Stimulated activated effector memory CD8-positive, alpha-beta T cell treated with anti-CD3 and anti-CD28 coated beads, Interleukin-12 subunit alpha, Interleukin-12 subunit beta, amount 100 ng/mL, for 72 hours (primary cell): ENCODE data around the gene TMEM107.

ENCODE experiments used
- ATAC-seq: fragments of 150-1000 bp; cut with Tn5 transposase; 2 replicates; pipeline ENCODE4 v1.10.0; 2021
- DNase-seq, 2 donors: peaks; one replicate each; pipeline ENCODE4 v3.0.0; 2021 to 2022; ENCODE audit warnings: low spot score in 2 of 2
- H3K27ac Mint-ChIP-seq: one replicate; pipeline ENCODE4 v1.8.0; 2022; ENCODE audit warnings: mild to moderate bottlenecking, mixed read lengths
- H3K36me3 Mint-ChIP-seq: one replicate; pipeline ENCODE4 v1.8.0; 2022; ENCODE audit warnings: mild to moderate bottlenecking, mixed read lengths
- H3K4me1 Mint-ChIP-seq: one replicate; pipeline ENCODE4 v1.8.0; 2022; ENCODE audit warnings: mixed read lengths
- H3K4me3 Mint-ChIP-seq: one replicate; pipeline ENCODE4 v1.8.0; 2022; ENCODE audit warnings: mild to moderate bottlenecking, mixed read lengths
- H3K9me3 Mint-ChIP-seq: one replicate; pipeline ENCODE4 v1.8.0; 2022; ENCODE audit warnings: mixed read lengths

Gene TMEM107

DNA sequence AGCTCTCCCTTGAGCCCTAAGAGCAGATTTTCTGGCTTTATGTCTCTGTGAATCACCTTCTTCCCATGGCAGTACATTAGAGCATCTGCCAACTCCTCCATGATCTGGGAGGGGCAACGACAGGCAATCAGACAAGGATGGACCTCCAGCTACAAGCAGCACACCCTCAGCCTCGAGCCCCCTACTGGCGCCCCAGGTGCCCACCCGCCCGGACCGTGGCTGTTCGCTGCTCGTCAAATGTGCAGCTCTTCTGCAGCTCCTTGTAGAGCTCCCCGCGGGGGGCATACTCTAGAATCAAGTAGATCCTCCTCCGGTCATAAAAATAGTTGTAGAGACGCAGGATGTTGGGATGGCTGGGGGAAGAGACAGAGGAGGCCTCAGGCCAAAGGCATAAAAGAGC is 30.4 kb upstream of the TMEM107 start:
- Mint-ChIP-seq H3K36me3 (peaks cover 83% of the 10 kb centered on the region), H3K4me3 (no peak overlapping the region), H3K9me3 (no peaks in the 10 kb centered on the region), H3K27ac (peak overlapping the region; percentile 69), H3K4me1 (peaks cover 39% of the 10 kb centered on the region)
- ATAC-seq, result no peak
- DNase-seq, result no peak

DNA sequence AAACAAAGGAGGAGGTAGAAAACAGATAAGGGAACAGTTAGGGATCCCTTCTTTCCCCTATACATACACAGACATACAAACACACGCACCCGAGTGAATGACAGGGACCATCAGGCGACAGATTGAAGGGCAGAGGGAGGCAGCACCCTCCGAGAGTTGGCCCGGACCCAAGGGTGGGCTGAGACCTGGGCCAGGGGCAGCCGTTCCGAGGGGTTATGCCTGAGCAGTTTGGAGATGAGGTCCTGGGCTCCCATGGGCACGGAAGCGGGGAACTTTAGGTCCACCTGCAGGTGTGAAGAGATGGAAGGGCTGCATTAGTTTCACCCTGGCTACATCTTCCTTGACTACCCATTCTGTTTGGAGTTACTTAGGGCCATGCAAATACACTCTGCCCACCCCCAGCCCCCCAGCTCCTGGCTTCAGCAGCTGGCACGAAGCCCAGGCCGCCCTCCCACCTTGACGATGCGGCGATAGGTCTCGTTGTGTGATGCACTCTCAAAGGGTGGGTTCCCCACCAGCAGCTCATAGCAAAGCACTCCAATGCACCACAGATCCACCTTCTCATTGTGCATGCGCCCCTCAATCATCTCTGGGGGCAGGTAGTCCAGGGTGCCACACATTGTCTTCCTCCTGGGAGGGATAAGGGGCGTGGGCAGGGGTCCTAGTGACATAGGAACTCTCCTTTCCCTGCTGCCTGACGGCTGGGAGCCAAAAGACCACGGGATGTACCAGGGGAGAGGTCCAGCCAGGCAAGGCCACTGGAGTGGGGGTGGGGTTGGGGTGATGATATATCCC is 28.8 kb upstream of the TMEM107 start:
- DNase-seq, result no peak
- H3K27ac Mint-ChIP-seq, result peak overlapping the region; percentile 27
- peaks cover 78% of the 10 kb centered on the region for H3K36me3 Mint-ChIP-seq
- H3K4me1 Mint-ChIP-seq, result peaks cover 28% of the 10 kb centered on the region
- ATAC-seq, result no peak
- H3K9me3 Mint-ChIP-seq, result no peaks in the 10 kb centered on the region
- no peak overlapping the region for H3K4me3 Mint-ChIP-seq

DNA sequence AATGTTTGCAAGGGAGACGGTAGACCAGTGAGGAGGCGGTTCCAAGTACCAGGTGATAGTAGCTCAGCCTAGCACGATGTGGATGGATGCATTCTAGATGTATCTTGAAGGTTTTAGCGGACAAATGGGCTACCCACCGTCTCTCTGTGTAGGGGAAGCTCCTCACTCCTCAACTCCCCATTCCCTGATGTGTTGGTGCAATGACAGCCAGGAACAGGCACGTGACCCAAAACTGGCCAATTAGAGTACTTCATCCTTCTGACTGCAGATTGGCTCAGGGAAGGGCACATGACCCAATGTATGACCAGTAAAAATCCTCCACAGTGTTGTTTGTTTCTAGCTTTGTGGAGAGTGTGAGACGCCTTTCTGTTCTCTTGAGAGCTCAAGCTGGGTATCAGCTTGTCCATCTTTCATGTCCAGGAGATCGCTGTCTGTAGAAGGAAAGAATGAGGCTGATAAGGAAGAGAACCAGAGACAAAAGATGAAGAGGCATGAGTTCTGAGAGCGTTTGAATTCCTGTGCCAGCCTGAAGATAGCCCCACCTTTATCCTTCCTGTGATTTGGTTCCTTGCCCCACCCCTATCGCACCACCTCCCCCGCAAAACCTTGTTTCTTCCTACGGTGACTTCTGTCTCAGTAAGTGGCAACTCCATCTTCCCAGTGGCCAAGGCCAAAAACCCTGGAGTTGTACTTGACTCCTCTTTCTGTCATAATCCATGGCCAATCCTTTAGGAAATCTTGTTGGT is 16.1 kb upstream of the TMEM107 start:
- DNase-seq (peak in 1 of 2 donors; percentile 82), ATAC-seq (peak; percentile 52)
- no peaks in the 10 kb centered on the region for H3K9me3 Mint-ChIP-seq
- H3K27ac Mint-ChIP-seq, result no peak overlapping the region
- peaks cover 23% of the 10 kb centered on the region for H3K4me1 Mint-ChIP-seq
- H3K36me3 Mint-ChIP-seq, result no peaks in the 10 kb centered on the region
- no peak overlapping the region for H3K4me3 Mint-ChIP-seq

DNA sequence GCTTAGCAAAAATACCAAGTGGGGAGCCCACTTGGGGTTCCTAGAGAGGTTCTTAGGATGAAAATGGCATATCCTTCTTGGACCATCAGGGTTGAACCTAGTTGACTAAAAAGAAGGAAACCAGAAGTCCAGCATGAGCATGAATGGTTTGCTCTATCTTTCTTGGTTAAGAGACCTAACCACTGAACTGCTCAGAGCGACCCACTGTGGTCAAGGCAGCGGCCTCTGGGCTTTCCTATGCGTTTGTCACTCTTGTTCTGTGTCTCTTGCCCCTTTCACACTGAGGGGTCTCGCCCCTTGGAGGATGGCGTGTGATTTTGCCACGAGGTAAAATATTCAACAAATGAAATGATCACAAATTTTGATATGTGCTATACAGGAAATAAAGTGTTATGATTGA is 14.3 kb upstream of the TMEM107 start:
- no peaks in the 10 kb centered on the region for H3K9me3 Mint-ChIP-seq
- peaks cover 12% of the 10 kb centered on the region for H3K4me1 Mint-ChIP-seq
- H3K4me3 Mint-ChIP-seq, result no peak overlapping the region
- no peaks in the 10 kb centered on the region for H3K36me3 Mint-ChIP-seq
- no peak overlapping the region for H3K27ac Mint-ChIP-seq
- DNase-seq (no peak), ATAC-seq (no peak)

DNA sequence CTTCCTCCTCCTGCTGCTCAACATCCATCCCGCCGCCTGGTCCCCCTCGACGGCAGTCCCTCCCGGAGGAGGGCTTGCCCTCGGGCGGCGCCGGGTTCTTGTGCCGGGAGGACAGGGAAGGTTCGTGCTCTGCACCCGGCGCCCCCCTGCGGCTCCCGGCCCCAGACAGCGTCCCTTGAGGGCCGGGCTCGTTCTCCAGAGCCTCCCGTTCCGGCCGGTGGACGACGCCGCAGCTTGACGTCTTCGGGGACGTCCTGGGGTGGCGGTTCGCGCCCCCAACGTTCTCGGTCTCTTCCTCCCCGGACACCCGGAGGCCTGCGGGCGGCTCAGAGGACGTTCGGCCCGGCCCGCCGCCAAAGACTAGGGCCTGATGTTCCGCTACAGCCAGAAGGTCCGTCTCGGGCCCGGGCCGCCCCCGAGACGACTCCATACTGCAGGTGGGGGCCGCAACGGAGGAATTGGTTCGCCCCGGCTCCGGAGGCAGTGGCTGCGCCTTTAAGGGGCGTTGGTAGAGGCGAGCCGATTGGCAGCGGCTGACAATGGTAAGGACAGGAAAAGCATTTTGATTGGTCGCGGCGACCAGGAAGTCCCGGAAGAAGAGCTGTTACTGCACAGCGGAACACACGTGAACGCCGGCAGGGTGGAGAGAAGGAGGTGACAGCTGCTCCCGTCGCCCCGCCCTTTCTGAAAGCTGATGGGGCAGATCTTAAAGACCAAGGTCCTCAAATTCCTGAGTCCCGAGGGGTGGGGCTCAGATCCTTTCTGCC is 13.7 kb upstream of the TMEM107 start, which contains the start of gene BORCS6:
Gene BORCS6 (minus strand): TSS at position 470 of the 767 bp plus-strand sequence. CDS start 40 bp downstream, at position 430.
- H3K9me3 Mint-ChIP-seq, result no peaks in the 10 kb centered on the region
- H3K4me1 Mint-ChIP-seq, result peaks cover 12% of the 10 kb centered on the region
- no peak within 1 kb of the TSS for H3K4me3 Mint-ChIP-seq
- DNase-seq, result peak; percentile 78 to 96
- H3K36me3 Mint-ChIP-seq, result no peaks in the 10 kb centered on the region
- ATAC-seq, result peak; percentile 77
- no peak within 1 kb of the TSS for H3K27ac Mint-ChIP-seq

DNA sequence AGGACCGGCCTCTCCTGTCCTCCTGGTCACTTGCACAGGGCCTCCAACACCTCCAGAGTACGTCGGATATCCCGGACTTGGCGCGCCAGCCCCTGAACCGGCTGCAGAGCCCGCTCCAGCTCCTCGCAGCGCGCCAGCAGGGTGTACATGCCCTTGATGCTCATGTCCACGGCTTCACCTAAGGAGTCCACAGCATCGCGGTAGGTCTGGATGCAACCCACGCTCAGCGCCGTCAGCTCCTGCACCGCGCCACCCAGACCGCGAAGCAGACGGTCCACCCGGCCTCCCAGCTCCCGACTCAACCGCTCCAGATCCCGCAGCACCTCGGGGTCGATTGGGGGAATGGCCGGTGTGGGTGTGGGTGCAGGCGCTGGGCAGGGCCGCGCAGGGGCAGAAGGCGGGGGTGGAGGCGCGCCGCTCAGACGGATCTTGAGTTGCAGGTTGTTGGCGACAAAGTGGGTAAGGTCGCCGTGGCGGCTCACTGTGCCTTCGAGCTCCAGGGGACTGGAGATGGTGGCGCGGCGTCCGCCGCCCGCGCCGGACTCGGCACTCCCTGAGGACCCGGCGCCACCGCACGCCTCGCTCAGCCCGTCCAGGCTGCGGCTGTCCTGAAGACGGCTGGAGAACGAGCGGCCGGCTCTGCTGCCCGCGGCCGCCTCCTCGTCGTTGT is 13.0 kb upstream of the TMEM107 start:
- Mint-ChIP-seq H3K4me1 (peaks cover 14% of the 10 kb centered on the region), H3K27ac (no peak overlapping the region), H3K4me3 (no peak overlapping the region), H3K36me3 (no peaks in the 10 kb centered on the region), H3K9me3 (no peaks in the 10 kb centered on the region)
- ATAC-seq, result no peak
- DNase-seq, result no peak

DNA sequence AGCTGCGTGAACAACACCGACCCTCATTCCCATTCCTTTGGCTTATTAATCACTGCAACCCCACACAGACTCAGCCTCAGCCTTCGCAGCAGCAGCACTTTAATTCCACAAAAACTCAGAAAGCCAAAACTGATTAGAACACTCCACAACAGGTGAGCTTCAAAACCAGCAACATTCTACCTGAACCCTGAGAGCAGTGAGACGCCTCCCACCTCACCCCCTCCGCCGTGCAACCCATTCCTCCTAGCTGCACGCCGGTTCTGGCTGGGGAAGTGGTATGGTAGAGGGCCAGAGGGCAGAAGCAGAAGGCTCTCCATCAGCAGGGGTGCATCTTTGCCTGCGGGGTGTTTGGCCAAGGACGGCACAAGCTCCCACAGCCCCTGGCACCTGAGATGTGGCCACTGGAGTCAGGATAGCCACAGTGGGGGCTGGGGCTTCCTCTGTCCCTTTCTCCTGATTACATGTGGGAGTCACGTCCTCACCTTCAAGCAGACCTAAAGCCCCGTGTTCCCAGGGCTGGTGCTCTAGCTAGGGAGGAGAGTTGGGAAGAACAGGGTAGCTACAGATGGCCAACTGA is 12.2 kb upstream of the TMEM107 start:
- Mint-ChIP-seq H3K4me3 (no peak overlapping the region), H3K27ac (no peak overlapping the region), H3K9me3 (no peaks in the 10 kb centered on the region), H3K4me1 (peaks cover 20% of the 10 kb centered on the region), H3K36me3 (peaks cover 6% of the 10 kb centered on the region)
- ATAC-seq (no peak), DNase-seq (no peak)

DNA sequence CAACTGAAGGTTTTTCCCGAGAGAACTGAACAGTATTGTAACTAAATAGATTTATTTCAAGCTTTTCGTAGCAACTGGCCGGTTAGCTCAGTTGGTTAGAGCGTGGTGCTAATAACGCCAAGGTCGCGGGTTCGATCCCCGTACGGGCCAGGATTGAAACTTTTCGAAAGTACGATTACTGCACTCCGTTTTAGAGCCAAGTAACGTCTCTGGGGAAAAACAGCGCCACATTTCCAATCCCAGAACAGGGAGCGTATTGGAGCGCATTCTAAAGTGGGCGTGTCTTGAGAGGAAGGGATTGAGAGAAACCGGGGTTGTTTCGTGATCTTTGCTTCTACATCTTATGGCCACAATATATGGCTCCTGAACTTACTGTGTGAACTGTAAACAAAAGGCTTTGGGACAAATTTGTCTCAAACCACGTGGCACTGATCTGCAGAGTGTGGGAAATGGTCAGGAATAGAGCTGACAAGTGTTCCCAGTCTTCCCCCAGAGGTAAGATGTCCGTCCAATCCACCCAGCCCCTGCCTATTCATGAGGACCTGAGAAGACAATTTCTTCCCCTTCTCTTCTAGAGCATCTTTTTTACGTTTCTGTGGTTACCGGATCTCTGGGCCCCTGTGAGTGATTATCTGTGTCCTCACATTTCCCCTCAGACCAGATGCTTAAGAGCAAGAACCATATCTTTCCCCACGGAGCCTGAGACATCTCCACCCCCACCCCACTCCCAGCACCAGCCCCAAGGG is 11.5 kb upstream of the TMEM107 start:
- peak; percentile 85 to 97 for DNase-seq
- Mint-ChIP-seq H3K27ac (no peak overlapping the region), H3K4me1 (peaks cover 20% of the 10 kb centered on the region), H3K4me3 (no peak overlapping the region), H3K9me3 (no peaks in the 10 kb centered on the region), H3K36me3 (peaks cover 6% of the 10 kb centered on the region)
- ATAC-seq, result peak; percentile 43

DNA sequence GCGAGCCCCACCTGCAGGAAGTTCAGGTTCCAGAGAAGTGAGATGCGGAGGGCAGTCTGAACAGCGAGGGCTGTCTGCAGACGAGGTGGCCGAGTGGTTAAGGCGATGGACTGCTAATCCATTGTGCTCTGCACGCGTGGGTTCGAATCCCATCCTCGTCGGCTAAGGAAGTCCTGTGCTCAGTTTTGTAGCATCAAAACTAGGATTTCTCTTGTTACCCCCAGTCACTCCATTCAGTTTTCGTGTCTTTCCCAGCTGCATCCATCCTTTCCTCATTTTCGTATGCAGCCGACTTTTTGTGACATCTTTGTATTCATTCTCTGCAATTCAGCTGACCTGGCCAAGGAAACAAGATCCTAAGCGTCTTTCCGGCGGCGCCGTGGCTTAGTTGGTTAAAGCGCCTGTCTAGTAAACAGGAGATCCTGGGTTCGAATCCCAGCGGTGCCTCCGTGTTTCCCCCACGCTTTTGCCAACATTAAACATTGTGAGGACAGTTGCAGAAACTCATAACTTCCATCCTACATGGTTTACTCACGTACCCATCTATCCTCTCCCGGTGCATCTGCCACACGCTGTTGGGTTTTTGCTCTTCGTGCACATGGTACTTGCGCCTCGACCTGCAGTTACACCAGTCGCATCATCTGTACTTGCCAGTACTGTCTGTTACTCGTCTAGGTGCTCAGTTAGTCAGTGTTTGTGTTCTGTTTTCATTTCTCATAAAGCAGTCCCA is 10.8 kb upstream of the TMEM107 start:
- Mint-ChIP-seq H3K36me3 (peaks cover 6% of the 10 kb centered on the region), H3K27ac (no peak overlapping the region), H3K4me1 (peaks cover 20% of the 10 kb centered on the region), H3K4me3 (no peak overlapping the region), H3K9me3 (no peaks in the 10 kb centered on the region)
- peak; percentile 86 to 99 for DNase-seq
- ATAC-seq, result peak; percentile 65

DNA sequence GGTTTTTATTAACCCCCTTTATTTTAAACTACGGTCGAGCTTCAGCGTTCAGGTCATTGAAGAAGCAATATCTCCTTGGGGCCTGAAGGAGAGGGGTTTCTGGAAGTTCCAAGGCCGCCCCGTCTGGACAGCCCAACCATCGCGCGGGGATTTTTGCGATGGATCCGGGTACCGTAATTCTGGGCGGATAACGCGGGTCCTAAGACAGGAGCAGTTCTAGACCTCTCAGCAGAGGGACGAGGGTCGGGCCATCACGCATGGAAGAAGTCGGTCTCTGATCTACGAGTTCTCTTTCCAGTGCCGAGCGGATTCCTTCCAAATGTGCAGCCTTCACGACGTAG is 10.2 kb upstream of the TMEM107 start:
- ATAC-seq (no peak), DNase-seq (no peak)
- Mint-ChIP-seq H3K27ac (no peak overlapping the region), H3K36me3 (peaks cover 6% of the 10 kb centered on the region), H3K4me1 (peaks cover 20% of the 10 kb centered on the region), H3K9me3 (no peaks in the 10 kb centered on the region), H3K4me3 (no peak overlapping the region)

DNA sequence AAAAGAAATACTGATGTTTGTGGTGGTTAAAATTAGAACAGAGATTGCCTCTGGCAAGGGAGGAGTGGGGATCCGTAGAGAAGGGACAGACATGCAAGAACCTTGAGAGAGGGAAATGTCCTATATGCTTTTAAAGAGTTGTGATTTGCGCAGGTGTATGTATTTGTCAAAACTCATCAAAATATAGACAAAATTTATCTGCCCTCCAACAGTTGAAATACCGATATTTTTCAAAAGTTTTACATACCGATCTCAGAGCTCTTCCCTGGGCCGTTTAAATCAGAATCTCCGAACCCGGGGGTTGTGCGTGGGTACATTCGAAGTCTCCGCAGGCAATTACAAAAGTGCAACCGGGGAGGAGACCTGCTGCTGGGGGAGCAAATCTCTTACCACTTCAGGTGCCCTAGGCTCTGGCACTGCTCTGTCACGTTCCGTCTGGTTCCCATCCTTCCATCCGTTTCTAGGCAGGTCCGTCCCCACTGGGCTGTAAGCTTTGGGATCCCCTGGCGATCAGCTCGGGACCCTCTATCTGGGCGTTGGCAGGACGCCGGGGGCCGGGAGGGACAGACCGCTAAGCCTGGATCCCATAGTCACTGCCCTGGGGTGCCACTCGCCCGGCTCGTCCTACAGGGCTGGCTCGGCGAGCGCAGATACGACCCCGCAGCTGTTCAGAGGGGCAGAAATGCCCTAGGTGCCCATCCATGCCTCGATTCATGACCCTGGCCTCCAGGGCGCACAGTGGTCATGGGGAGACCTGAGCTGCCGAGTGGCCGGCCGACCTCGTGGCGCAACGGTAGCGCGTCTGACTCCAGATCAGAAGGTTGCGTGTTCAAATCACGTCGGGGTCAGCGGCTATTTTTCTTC is 9.6 kb upstream of the TMEM107 start:
- no peak overlapping the region for H3K4me3 Mint-ChIP-seq
- peak; percentile 38 for ATAC-seq
- H3K9me3 Mint-ChIP-seq, result no peaks in the 10 kb centered on the region
- H3K4me1 Mint-ChIP-seq, result peaks cover 18% of the 10 kb centered on the region
- peaks cover 6% of the 10 kb centered on the region for H3K36me3 Mint-ChIP-seq
- DNase-seq, result peak; percentile 99
- no peak overlapping the region for H3K27ac Mint-ChIP-seq

DNA sequence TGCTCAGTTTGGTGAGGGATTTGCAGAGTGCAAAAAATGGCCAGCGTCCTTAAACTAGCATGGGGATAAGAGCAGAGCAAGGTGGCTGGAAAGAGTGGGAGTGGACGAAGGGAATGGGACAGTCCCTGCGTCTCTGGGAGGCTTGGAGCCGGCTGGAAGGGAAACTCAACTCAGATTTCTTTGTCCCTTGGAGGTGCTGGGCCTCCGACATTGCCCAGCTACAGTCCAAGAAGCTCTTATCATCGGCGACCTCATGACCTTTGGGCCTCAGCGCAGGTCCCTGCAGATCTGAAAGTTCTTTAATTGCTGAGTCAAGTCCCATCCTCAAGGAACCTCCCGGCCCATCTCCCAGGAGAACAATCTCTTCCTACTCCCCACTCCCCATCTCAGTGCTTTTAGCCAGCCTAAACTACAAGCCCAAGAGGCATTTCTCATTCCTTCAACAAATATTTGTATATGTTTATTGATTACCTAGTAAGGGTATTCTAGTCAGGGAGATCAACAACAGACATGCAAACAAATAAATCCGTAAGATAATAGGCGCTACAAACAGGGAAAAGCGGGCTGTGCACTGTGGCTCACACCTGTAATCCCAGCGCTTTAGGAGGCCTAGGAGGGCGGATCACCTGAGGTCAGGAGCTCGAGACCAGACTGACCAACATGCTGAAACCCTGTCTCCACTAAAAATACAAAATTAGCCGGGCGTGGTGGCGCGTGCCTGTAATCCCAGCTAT is 985 bp upstream of the TMEM107 start:
- H3K9me3 Mint-ChIP-seq, result no peaks in the 10 kb centered on the region
- DNase-seq, result no peak

More for the DNA sequence above, 985 bp upstream of the TMEM107 start:
- ATAC-seq, result no peak
- Mint-ChIP-seq H3K4me1 (peaks cover 41% of the 10 kb centered on the region), H3K27ac (peak overlapping the region; percentile 96), H3K36me3 (peaks cover 37% of the 10 kb centered on the region), H3K4me3 (peak overlapping the region; percentile 99)
